ENCODE results near the gene NPY. TPM values are rescaled to one million over a fixed set of nuclear protein-coding genes. Genes with fewer than 3 reads are reported as not detected.

NPY gene
- total and polyA plus RNA-seq, 10 of the 15 experiments (the other 5 are each of a cell fraction or from before 2014, with no cell fraction given), result not detected

GRCh38 chr7:24318326-24318725, 34.3 kb downstream of the NPY start:
- no peaks in the 10 kb centered on the region for H3K36me3 ChIP-seq (ENCODE audit: control insufficient read depth in 2 of 2, insufficient read depth in 2 of 2, low read length in 1 of 2)
- no TSS peak for BruUV-seq (replicated peaks)
- 16% methylated on average over 6 of the region's 6 CpGs for WGBS (ENCODE audit: insufficient coverage, insufficient replicate concordance, low lambda C conversion rate, missing lambda C conversion rate)
- peak overlapping the region; percentile 6 for H2AFZ ChIP-seq (ENCODE audit: control insufficient read depth, low read depth, low read length)
- intact Hi-C loops (cut with micrococcal nuclease; ENCODE audit: unreplicated experiment) (loop anchor here (1.0 to 2.0 kb wide), 3 partner anchors 64 to 346 kb away; no protein-coding TSS in a partner anchor), in situ Hi-C loops (cut with MboI) (no loop called here)
- CTCF ChIA-PET, result interaction anchor here (0.7 to 4.5 kb wide), 14 partner anchors 12 to 379 kb away, joined by 3 to 32 read pairs (median 3); no protein-coding TSS in a partner anchor
- POLR2A ChIA-PET, result no interaction called here
- no peak overlapping the region for H3K4me3 ChIP-seq
- no peaks in the 10 kb centered on the region for H3K9me3 ChIP-seq (replicated peaks; ENCODE audit: control insufficient read depth, insufficient read depth, low read length)
- peak; percentile 73 for FAIRE-seq
- H3K79me2 ChIP-seq (ENCODE audit: control insufficient read depth, insufficient read depth, low read length), result no peaks in the 10 kb centered on the region
- no peak overlapping the region for H3K4me2 ChIP-seq (ENCODE audit: control insufficient read depth, insufficient read depth)
- no peaks in the 10 kb centered on the region for H3K4me1 ChIP-seq (ENCODE audit: control insufficient read depth, insufficient read depth, low read length)
- H3K27ac ChIP-seq (ENCODE audit: control insufficient read depth, insufficient read depth), result no peak overlapping the region
- RAD21 ChIA-PET (ENCODE audit: unreplicated experiment), result interaction anchor here (1.0 to 1.3 kb wide), 5 partner anchors 63 to 776 kb away, joined by 3 to 28 read pairs (median 3); no protein-coding TSS in a partner anchor
- H4K20me1 ChIP-seq (ENCODE audit: control insufficient read depth, insufficient read depth), result no peaks in the 10 kb centered on the region
- SMC1A ChIA-PET (ENCODE audit: uncharacterized antibody, unreplicated experiment), result interaction anchor here (0.8 to 2.6 kb wide), 10 partner anchors 11 to 348 kb away, joined by 3 to 21 read pairs (median 4); no protein-coding TSS in a partner anchor
- ATAC-seq, result peak; percentile 86
- no peak overlapping the region for H3K9ac ChIP-seq (ENCODE audit: control insufficient read depth, insufficient read depth, low read length)
- DNase-seq (ENCODE audit: low read depth, low spot score), result no peak
- H3K27me3 ChIP-seq (replicated peaks in 1 of 2; ENCODE audit: control insufficient read depth in 2 of 2, insufficient read depth in 2 of 2, low read length in 1 of 2), result no peaks in the 10 kb centered on the region
- TF ChIP-seq CTCF (IDR thresholded peaks at IDR 0.05 in 2 of 3, conservative IDR thresholded peaks at IDR 0.05 in 1 of 3; ENCODE audit: control insufficient read depth in 2 of 3, extremely low read depth in 1 of 3, insufficient read depth in 1 of 3, low read depth in 3 of 3, low read length in 3 of 3) (peak; percentile 56 to 69 (median 66)), GATAD2B (conservative IDR thresholded peaks at IDR 0.05; ENCODE audit: low read depth) (no peak), ZNF384 (IDR thresholded peaks at IDR 0.05; ENCODE audit: borderline replicate concordance, low read depth, low read length) (no peak), RAD21 (IDR thresholded peaks at IDR 0.05; ENCODE audit: insufficient read depth, low read depth, low read length) (peak; percentile 87), IKZF1 (conservative IDR thresholded peaks at IDR 0.05) (no peak), POLR2AphosphoS2 (IDR thresholded peaks at IDR 0.05; ENCODE audit: low read depth, low read length) (no peak), HDAC2 (IDR thresholded peaks at IDR 0.05) (no peak), CHD2 (IDR thresholded peaks at IDR 0.05; ENCODE audit: borderline replicate concordance, low read depth, low read length) (no peak), BCL11A (IDR thresholded peaks at IDR 0.05; ENCODE audit: low read depth, low read length) (no peak), RELA (IDR thresholded peaks at IDR 0.05; ENCODE audit: borderline replicate concordance, partially characterized antibody) (no peak), KLF5 (IDR thresholded peaks at IDR 0.05; ENCODE audit: partially characterized antibody) (no peak), NFIC (IDR thresholded peaks at IDR 0.05; ENCODE audit: low read depth, low read length) (no peak), ELK1 (IDR thresholded peaks at IDR 0.05; ENCODE audit: low read depth, low read length) (no peak), SMC3 (IDR thresholded peaks at IDR 0.05; ENCODE audit: borderline replicate concordance, low read length) (peak; percentile 80; the same call in 1 of the 2 replicates), IRF5 (IDR thresholded peaks at IDR 0.05; ENCODE audit: borderline replicate concordance) (no peak), PAX8 (IDR thresholded peaks at IDR 0.05) (no peak), E2F8 (IDR thresholded peaks at IDR 0.05; ENCODE audit: low read depth, partially characterized antibody) (no peak), SMAD5 (IDR thresholded peaks at IDR 0.05; ENCODE audit: low read depth) (no peak), ZBED1 (IDR thresholded peaks at IDR 0.05; ENCODE audit: borderline replicate concordance) (no peak)

Measured in GM12878 (cell line).